Stimulated activated CD8-positive, alpha-beta memory T cell treated with anti-CD3 and anti-CD28 coated beads, Interleukin-2, amount 100 ng/mL, for 1 hour (primary cell): ENCODE measurements around the gene ITGB1.
"Not testable (repeated sequence)": the region's sequence is repeated elsewhere in the genome, so short reads cannot be mapped to it uniquely, and the experiment has no call there.

Experiments
- DNase-seq, 2 donors: peaks; one replicate each; pipeline ENCODE4 v3.0.0-alpha.2; 2020; ENCODE audit warnings: low read depth in 2 of 2

The ITGB1 gene

GRCh38 chr10:32980558-32981468, 22.8 kb upstream of the ITGB1 start:
- DNase-seq: peak; percentile 64 to 71

GRCh38 chr10:32980242-32980557, 22.2 kb upstream of the ITGB1 start:
- DNase-seq: no peak

- DNase-seq: not testable (repeated sequence)
Measured at GRCh38 chr10:32979719-32980118, 21.7 kb upstream of the ITGB1 start.

- no peak for DNase-seq
Measured at GRCh38 chr10:32979041-32979440, 21.0 kb upstream of the ITGB1 start.

GRCh38 chr10:32977846-32978809, 20.1 kb upstream of the ITGB1 start:
- DNase-seq: not testable (repeated sequence)

GRCh38 chr10:32976338-32976737, 18.3 kb upstream of the ITGB1 start:
- DNase-seq: no peak

- no peak for DNase-seq
Measured at GRCh38 chr10:32972929-32973328, 14.9 kb upstream of the ITGB1 start.

GRCh38 chr10:32972460-32972859, 14.4 kb upstream of the ITGB1 start:
- DNase-seq: no peak

GRCh38 chr10:32971536-32972091, 13.6 kb upstream of the ITGB1 start:
- DNase-seq: no peak

GRCh38 chr10:32970910-32971309, 12.9 kb upstream of the ITGB1 start:
- DNase-seq: no peak

GRCh38 chr10:32964270-32964669, 6.2 kb upstream of the ITGB1 start:
- no peak for DNase-seq

GRCh38 chr10:32963096-32963495, 5.1 kb upstream of the ITGB1 start:
- DNase-seq: no peak

- DNase-seq: no peak
Measured at GRCh38 chr10:32962521-32962920, 4.5 kb upstream of the ITGB1 start.

GRCh38 chr10:32961895-32962369, 3.9 kb upstream of the ITGB1 start:
- no peak for DNase-seq

- DNase-seq: no peak
Measured at GRCh38 chr10:32961343-32961894, 3.4 kb upstream of the ITGB1 start.

- no peak for DNase-seq
Measured at GRCh38 chr10:32960022-32960421, 2.0 kb upstream of the ITGB1 start.

- no peak for DNase-seq
Measured at GRCh38 chr10:32959006-32959920, 1.2 kb upstream of the ITGB1 start.

GRCh38 chr10:32957341-32958084, 517 bp downstream of the ITGB1 start:
- DNase-seq: no peak

GRCh38 chr10:32956365-32957197, 1.4 kb downstream of the ITGB1 start:
- no peak for DNase-seq
